HG03457 (cell line): ENCODE results near the gene ATP5F1E.
"Not testable (repeated sequence)": the region's sequence is repeated elsewhere in the genome, so short reads cannot be mapped to it uniquely, and the experiment has no call there.

Experiments used
- ATAC-seq: cut with Tn5 transposase; IDR thresholded peaks from one replicate; pipeline ENCODE4 v1.9.1; 2021; ENCODE audit warnings: moderate number of reproducible peaks; ENCODE audit not compliant: unreplicated experiment

The ATP5F1E gene

DNA sequence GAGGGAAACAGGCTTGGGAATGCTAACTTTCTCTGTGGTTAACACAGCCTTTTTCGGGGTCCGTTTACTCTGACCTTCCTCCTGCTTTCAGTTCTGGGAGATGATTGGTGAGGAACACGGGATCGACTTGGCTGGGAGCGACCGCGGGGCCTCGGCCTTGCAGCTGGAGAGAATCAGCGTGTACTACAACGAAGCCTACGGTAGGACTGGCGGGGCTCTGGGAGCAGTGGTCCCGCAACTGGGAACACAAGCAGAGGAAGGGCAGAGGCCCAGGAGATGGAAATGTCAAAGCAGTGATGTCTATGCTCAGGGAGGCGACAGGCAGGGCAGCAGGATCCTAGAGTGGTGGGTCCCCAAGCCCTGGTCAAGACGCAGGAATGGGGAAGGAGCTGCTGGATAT is 9.4 kb downstream of the ATP5F1E start:
- no peak for ATAC-seq

DNA sequence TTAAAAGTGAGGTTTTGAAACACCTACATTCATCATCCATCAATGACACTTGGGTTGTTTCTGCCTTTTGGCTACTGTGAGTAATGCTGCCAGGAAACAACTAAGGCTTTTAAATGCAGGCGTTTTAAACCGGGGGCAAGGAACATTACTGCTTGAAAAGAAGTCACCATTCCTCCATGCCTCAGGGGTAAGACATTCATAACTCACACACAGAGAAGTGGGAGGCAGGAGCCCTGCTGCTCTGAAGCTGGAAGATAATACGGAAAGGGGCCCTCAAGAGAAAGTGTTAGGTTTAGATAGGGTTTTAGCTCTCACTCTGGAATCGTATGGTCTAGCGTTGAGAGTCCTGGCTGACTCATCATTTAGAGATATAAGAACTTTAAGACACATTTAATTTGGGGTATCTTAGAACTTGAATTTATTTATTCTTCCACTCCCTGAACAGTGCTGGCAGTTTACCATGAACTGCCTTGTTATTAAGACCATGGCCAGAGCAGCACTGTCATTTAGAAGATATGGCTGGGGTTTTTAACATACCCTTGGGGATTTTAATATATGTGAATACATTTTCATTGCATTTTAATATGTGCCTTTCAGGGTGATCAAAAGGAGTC is 11.1 kb downstream of the ATP5F1E start:
- ATAC-seq, result no peak

DNA sequence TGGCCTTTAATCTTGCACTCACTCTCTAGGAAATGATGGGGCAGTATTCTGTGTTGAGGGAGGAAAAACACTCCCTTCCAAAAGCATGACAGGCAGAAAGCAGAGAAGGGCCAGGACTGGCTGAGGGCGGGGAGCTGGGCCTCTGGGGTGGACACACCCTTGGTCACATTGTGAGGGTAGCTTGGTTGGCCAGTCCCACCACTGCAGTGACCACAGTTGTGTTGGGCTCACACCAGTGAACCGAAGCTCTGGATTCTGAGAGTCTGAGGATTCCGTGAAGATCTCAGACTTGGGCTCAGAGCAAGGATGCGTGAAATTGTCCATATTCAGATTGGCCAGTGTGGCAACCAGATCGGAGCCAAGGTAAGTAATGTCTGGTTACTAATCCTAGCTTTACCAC is 12.9 kb downstream of the ATP5F1E start, which contains the start of gene TUBB1:
TSS of gene TUBB1 (plus strand) at position 213 of the 400 bp plus-strand sequence. CDS start at position 307, 94 bp downstream.
- ATAC-seq, result no peak

DNA sequence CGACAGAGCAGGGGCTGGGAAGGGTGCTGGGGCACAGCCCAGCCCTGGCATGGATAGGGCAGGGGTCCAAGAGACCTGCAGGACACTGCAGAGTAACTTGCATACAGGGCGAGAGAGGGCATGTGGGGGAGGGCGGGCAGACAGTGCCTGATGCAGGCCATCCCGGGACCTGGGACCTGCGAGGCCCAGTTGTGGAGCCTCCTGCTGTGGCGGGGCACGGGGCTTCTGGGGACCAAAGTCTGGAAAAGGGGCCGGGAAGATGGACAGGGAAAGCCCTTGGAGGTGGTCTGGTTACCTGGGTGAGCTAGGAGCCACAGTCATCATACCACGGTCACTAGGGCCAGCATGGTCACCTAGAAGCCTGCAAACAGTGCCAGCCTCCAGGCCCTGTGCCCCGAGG is 13.3 kb downstream of the ATP5F1E start:
- ATAC-seq, result no peak

DNA sequence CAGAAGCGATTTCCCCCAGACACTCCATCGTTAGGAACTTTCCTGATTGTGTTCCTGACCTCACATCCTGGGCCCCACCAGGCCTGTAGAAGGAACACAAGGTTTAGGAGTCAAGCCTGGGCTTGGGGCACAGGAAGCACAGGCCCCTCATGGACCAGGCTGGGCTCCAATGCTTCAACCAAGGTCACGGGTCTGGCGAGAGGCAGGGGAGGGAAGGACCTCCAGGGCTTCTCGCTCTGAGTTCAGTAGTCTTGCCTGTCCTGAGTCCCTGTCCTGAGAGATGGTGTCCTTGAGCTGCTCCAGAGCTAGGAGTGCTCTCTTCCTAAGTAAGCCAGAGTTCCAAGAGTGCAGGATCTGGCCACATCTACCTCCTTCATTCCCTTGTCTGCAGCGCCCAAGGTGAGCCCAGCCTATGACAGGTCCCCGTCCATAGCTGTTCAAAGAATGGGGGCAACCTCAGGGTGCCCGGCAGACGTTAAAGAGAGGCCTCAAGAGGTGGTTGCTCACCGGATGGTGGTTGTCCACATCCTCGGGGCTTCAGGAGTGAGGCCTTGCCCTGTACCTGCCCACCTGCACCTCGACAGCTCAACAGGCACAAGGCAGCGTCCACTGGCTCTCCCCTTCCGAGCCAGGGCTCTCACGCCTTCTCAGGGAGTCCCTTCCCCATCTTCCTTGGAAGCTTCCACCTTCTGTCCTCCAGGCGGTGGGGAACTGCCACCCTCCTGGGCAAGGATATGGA is 14.5 kb downstream of the ATP5F1E start:
- ATAC-seq, result no peak

DNA sequence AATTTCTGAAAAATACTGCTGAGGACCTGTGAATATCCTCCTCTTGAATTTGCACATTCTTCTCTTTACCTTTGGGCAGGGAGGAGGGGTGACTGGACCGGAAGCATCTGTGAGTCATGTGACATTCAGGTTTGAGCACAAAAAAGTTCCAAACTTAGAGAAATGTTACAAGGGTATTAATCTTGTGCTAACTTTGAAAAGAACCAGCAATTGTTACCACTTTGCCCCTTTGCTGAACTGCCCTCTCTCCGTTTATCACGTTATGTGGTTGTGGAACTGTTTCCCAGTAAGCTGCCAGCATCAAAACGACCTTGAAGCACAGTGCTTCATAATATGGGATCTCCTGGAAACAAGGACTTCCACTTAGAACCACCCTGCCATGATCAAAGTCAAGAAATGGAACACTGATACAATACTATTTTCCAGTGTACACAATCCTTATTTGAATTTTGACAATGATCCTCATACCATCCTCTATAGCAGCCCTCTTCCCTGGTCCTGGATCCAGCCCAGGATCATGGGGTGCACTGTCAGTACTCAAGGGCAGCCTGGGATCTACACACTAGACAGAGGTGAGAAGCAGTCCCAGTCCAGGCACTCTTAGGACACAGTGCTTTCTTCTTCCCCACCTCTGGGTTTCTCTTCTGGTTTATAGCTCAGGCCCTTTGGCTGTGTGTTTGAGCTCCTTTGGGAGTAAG is 15.2 kb downstream of the ATP5F1E start:
- no peak for ATAC-seq

DNA sequence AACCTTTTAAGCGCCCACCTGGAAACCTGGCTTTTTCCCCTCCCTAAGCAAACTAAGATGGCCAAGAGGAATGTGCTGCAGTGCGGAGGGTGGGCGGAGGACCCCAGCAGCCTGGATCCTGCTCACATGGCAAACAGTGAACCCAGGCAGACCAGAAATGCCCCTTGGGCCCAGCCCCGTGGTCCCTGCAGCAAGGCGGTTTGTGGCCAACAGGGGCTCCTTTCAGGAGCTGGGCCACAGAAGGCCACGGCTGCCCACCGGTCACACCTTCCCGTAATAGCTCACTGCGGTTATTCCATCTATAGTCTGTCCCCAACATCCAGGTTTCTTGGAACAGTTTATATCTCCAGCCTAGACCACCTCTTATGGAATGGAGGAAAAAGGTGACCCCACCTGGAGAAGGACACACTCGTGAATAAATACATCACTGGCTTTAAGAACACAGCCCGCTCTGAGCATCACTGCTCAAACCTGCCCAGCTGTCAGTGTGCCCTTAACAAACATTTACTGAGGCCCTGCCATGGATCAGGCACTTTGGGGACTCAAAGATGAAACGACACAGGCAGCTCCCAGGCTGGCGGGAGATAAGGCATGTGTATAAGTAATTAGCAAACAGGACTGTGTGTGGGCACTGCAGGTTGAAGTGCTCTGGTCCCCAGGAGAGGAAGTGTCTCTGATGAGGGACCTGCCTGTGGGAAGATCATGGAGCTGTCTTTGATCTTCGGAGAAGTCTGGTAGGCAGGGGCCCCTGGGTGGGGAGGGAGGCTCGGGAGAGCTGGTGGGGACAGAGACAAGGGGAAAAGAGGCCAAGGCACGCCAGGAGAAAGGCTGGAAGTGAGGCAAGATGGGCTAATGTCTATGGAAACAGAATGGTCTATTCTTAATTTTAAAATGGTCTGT is 16.1 kb downstream of the ATP5F1E start:
- no peak for ATAC-seq

DNA sequence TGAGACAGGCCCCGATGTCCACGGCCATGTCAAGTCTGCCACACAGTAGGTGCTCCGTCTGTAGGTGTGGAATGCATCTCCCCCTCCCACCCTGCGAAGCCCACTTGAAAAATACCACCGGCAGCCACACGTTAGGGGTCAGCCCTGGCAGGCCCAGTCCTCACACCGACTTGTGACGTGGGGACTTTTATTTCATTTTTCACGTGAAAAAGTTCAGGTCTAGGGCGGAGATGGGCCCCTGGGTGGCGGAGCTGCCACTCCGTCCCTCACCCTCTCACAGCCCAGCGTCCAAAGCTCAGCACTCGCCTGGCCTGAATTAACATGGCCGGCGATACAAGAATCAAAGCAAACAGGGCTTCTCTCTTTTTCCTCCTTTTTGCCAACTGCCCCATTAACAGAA is 16.7 kb downstream of the ATP5F1E start:
- no peak for ATAC-seq

DNA sequence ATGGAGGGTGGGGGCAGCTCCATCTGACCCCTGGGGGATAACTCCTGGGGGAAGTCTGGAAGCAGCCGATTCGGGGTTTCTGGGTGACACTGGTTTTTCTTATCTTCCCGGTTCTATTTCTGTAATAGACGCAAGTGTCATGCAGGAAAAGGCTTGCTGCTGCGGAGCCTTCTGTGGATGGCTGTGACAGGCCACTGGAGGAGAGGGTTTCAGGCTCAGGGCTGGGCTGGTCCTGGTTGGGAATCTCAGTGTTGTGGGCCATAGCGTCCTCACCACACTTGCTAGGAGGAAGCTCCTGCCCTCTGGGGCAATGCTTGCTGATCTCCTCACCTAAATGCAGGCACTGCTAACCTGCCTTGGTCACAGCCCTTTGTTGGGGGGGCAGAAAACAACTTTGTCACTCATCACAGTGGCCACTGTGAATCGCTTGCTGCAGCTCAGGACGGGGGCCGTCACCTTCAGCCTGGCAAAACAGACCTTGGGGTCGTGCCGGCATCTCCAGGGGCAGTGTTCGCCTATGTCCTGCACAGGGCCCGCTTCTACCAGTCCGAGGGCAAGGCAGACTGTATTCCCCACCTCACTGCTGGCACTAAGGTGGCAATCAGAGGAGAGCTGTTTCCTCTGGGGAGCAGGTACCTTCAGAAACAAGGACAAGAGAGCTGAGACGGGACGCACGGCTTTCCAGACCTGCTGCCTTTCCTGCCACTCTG is 17.3 kb downstream of the ATP5F1E start:
- ATAC-seq, result no peak

DNA sequence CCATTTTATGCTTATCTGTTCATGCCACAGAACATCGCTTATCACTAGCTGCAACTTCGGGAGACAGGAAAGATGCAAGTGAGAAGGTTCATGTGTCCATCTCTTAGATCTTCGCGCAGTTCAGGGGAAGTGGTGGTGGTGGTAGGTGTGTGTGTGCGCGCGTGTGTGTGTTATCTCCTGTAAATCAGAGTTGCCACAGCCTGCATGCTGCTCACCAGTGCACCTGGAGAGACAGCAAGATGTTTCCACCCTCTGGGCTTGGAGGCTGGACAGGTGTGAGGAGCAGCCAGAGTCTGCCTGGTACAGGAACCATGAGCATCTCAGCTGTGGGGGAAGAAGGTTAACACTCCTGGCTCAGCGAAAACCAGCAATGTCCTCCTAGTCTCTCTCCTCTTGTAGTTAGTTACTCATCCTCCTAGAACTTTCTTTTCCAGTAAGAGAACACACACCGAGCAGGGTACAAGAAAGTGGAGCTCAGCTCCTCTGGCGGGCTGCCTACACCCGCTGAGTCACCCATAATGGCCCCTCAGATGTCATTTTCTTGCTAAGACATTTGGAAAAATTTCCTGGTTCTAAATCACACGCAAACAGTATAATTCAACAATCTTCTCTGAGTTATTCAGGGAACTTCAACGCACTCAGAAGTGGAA is 18.1 kb downstream of the ATP5F1E start:
- ATAC-seq, result no peak

DNA sequence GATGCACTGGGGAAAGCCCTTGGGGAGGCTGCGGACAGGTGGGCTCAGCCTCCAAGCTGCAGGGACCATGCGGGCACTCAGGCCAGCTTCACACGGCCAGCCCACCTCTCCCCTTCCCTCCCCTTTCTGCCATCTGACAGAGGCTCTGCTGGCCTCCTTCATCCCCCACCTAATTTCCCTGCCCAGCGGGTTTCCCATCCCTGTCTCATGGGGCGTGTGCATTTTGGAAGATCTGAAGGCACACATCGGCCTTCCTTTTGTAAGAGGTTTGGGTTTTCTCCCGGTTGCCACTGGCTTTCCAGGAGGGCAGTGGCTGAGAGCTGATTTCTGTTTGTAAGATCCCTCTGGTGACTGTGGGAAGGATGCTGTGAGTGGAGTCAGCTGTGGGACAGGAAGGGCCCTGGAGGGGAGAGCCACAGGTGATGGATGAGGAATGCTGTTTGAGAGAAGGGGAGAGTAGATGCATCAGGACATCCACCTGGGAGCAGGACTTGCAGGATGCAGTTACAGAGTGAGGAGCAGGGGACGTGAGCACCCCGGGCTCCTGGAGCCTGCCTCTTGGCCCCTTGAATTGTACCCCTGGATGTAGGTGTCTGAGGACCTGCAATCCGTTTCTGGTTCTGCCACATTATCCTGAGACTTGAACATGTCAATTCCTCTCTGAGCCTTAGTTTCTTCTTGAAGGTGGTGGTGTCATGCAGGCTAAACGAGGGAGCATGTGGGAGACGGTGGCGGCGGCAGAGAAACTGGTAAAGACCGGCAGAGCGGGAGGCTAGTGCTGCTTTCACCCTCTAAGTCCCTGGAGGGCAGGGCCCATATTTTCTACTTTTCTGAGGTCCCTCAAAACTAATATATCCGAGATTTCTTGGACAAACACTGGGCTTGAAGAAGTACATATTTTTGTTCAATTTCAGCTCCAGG is 18.8 kb downstream of the ATP5F1E start:
- no peak for ATAC-seq

DNA sequence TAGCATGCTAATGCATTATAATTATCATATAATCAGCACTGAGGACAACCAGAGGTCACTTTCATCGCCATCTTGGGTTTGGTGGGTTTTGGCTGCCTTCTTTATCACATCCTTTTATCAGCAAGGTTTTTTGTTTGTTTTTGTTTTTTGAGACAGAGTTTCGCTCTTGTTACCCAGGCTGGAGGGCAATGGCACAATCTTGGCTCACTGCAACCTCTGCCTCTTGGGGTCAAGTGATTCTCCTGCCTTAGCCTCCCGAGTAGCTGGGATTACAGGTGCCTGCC is 20.3 kb downstream of the ATP5F1E start:
- not testable (repeated sequence) for ATAC-seq

DNA sequence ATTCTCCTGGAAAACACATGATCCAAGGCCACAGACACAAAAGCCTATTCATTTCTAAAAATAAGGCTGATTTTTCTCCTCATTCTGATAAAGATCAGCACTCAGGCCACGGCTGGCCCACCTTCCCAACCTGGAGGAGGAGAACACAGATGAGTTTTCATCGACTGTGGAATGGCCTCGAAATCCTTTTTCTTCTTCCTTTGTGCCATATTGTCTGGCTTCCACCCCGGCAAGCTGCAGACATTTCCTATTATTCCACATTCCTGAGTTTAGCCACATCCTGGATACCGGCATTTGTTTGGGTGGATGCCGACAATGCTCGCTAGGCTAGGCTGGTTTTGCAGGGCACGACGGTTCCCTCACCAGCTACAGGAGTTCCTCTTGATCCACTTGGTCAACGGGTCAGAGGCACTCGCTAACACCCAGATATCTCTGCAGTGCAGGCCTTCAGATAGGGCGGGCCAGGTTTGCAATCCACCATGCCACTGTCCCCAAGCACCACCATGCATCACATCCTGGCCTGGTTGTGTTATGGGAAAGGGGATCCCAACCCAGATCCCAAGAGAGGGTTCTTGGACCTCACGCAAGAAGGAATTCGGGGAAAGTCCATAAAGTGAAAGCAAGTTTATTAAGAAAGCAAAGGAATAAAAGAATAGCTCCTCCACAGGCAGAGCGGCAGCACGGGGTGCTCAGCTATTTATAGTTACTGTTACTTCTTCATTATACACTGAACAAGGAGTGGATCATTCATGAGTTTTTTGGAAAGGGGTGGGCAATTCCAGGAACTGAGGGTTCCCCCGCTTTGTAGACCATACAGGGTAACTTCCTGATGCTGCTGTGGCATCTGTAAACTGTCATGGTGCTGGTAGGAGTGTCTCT is 20.9 kb downstream of the ATP5F1E start:
- ATAC-seq, result no peak

DNA sequence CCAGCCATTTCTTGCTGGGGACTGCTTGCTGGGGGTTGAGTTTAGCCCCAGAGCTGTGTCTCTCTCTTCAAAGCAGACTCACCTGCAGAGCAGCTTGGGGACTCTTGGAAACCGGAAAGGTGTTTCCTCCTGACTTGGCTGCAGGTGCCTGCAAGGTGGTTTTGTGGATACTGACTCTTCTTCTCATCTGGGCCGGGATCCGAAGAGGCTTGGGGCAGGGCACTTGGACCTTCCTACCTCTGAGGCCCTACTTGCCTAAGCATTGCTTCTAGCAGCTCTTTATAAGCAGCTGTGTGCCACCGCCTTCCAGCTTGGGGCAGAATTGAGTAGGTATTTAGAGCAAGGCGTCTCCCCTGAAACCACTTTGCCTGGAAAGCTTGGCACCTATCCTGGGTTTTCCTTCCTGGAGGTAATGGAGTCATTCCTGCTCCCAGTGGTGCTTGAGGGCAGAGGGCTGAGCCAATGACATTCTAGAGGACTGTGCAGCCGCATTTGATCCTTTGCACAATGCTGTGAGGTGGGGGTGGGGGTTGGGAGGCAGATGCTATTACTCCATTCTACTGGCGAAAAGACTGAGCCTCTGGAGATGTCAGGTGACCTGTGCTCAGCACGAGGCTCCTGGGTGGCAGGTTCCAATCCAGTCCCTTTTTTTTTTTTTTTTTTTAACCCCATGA is 21.7 kb downstream of the ATP5F1E start:
- no peak for ATAC-seq

DNA sequence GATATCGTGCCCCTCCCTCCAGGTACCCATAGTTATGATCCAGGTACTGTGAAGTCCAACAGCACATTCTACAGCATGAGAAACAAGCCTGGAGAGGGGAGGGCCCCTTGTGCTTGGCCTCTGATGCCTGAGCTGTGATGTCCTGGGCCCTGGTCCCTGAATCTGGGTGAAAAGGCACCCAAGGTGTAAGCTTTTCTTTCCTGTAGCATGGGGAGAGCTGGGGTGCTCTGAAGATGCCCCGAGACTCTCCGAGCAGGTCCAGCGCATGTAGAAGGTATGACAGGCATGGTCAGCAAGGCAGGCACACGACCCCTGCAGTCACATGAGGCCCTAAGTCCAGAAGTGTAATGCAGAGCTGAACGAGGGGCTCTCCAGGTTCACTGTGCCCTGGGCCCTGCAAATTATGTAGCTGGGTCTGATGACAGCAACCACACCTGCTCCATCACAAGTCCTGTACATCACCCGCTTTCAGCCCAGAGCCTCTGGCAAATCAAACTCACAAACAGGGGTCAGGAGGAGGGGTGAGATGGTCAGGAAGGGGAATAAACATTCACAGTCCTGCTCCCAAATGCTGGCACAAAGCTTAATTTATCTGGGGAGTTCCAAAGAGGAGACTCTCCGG is 23.3 kb downstream of the ATP5F1E start:
- no peak for ATAC-seq

DNA sequence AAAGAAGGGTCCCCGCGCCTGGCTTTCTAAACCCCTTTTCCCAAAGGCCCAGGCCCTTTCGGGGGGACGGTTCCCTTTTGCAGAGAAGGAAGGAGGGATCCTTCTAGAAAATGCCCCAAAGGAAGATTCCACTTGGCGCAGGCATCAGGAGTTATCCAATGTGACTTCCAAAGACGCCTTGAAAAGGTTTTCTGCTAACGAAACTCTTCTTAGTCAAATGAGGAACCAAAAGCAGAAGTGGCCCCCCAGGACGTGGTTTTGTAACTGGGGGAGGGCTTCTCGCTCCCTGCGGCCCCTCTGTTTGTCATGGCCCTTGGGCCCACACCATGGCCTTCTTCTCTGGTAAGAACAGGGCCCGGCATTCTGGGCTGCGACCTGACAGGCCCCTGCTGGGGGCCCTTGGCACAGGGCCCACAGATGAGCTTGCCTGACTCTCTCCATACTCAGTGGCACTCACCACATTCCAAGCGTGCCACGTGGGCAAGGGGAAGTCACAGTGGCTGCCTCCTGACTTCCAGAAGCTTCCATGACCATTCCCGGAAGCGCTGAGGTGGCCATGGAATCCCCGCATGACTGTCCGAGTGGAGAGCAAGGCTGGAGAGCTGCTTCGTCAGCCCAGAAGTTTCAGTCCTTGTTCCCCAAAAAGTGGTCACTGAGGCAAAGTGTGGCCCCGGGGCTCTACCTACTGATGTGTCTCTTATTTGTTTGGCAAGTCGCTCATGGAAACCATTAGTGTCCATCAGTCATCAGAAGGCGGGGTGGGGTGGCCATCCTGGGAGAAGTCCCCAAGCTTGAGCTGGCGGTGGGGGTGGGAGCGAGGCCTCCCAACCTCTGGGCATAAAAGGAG is 24.2 kb downstream of the ATP5F1E start:
- no peak for ATAC-seq
